NCI-H1092 (cell line): ENCODE data around the gene PDLIM5.
"Not testable (repeated sequence)": the region's sequence is repeated elsewhere in the genome, so short reads cannot be mapped to it uniquely, and the experiment has no call there.

Experiments used
- DNase-seq: peaks from one replicate; lab custom pipeline; 2025; lab: John Stamatoyannopoulos, UW

The PDLIM5 gene

DNA sequence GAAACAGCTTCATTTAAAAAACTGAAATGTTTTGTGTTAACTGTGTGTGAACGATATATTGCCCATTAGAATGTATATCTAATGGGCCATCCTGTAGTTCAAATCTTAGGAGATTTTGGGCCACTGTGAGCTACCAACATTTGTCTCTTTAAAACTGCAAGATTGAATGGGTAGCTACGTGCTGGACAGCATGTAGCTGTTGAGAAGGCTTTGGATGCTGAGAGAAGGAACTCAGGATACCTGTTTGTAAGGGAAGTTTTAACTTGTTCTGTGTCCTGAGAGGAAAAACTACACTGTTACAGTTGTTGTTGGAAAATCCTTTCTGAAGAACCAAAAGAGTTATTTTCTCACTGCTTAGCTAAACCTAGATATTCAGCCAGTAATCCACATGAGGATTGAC is 45.9 kb downstream of the PDLIM5 start:
- DNase-seq, result no peak

DNA sequence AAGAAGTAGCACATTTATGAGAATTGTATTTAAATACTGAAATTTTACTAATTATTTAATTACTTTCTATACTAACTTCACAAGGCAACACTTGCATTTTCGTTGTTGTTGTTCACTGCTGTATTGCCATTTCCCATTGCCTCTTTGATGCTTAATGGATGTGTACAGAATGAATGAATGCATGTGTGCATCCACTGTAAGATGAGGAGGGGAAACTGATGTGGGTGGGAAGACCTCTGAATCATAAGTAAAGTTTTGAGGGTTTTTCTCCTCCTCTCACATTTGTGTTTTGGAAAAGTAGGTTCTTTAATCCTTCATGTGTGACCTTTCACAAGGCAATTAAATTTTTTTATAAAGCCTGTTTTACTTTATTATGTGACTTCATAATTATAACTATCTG is 46.8 kb downstream of the PDLIM5 start:
- DNase-seq, result no peak

DNA sequence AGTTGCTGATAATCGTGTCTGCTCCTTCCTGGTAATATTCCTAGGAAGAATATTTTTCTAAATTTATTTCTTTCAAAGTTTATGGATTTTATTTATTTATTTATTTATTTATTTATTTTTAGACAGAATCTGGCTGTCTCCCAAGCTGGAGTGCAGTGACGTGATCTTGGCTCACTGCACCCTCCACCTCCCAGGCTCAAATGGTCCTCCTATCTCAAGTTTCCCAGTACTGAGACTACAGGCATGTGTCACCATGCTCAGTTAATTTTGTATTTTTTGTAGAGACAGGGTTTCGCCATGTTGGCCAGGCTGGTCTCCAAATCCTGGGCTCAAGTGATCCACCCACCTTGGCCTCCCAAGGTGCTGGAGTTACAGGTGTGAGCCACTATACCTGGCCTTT is 48.9 kb downstream of the PDLIM5 start:
- DNase-seq, result no peak

DNA sequence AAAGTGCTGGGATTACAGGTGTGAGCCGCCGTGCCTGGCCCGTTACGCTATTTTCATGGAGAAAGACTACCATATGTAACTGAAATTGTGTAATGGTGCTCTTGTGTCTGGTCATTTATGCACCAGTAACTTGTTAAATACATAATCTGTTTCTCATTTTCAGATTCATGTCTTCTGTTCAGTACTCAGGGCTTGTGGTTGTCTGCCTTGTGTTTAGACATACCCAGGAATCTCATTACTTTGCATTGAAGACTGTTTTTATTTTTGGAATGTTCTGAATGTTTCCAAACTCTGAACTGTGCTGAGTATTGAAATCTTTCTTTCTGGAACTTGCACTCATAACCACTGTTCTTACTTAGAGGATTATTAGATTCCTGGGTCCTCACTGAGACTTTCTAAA is 52.8 kb downstream of the PDLIM5 start:
- DNase-seq, result no peak

DNA sequence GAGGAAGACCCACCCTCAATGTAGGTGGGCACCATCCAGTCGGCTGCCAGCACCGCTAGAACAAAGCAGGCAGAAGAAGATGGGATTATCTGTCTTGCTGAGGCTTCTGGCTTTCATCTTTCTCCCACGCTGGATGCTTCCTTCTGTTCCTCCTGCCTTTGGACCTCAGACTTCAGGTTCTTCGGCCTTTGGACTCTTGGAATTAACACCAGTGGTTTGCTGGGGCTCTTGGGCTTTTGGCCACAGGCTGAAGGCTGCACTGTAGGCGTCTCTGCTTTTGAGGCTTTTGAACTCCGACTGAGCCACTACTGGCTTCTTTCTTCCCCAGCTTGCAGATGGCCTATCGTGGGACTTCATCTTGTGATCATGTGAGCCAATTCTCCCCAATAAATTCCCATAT is 55.1 kb downstream of the PDLIM5 start:
- DNase-seq, result no peak

DNA sequence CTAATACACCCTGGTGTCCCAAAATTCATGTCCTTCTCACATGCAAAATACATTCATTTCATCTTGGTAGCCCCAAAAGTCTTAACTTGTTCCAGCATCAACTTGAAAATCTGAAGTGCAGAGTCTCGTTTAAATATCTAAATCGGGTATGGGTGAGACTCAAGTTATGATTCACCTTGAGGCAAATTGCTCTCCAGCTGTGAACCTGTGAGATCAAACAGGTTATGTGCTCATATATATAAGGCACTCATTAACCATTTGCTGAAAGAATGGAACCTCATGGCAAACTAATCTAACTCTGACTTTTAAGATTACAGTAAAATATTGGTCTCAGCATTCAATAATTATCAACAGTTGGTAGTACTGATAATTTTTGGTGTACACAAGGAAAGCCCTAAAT is 55.5 kb downstream of the PDLIM5 start:
- no peak for DNase-seq

DNA sequence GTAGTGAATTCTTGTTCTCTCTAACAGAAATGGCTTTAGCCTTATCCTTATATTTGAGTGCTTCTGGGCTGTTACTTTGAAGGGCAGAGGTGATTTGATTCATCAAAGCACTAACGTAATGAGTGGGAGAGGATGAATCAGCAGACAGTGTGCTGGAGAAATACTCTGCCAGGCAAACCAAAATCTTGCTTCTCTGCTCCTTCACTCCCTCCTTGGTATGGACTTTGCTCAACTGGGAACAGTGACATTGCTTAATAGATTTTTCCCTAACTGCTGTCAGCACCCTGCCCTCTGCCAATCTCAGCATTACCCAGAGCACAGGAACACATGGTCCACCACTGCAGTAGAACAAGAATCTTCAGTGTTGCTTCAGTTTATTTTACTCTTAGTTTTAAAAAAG is 56.0 kb downstream of the PDLIM5 start:
- no peak for DNase-seq

DNA sequence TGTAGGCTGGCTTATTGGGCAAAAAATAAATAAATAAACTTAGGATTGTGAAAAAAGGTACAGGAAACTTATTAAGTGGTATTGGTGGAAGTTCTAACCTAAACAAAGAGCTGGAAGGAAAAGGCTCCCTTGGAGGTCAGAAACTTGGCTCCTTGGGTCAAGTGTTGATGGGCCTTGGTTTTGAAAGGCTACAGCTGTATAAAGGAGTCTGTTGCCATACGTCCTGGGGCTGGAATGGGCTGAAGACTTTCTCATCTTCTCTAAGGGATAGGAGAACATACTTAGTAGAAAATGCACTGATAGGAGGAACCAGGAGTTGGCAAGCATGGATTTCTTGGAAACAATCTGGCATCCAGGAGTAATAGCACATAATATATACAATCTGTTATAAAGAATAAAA is 56.6 kb downstream of the PDLIM5 start:
- DNase-seq, result no peak

DNA sequence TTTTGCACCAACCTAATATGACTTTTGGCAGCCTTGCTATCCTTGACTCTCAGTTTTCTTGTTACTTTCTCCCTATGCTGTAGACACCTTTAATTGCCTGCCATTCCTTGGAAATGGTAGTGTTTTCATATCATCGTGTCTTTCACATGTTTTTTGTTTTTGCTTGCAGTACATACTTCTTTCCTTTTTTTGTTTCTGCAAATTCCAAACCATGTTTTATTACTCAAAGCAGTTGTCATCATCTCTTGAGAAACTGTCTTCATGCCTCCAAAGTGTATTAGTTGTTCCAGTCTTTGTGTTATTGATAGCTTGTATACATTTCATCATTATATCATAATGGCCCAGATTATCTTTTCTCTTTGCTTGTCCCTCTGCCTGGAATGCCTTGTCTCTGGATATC is 57.1 kb downstream of the PDLIM5 start:
- DNase-seq, result no peak

DNA sequence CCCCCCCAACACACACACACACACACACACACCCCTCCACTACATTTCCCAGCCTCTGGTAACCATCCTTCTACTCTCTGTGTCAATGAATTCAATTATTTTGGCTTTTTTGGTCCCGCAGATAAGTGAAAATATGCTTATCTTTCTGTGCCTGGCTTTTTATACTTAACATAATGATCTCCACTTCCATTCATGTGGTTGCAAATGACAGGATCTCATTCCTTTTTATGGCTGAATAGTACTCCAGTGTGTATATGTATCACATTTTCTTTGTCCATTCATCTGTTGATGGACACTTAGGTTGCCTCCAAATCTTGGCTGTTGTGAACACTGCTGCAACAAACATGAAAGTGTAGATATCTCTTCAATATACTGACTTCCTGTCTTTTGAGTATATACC is 59.8 kb downstream of the PDLIM5 start:
- no peak for DNase-seq

DNA sequence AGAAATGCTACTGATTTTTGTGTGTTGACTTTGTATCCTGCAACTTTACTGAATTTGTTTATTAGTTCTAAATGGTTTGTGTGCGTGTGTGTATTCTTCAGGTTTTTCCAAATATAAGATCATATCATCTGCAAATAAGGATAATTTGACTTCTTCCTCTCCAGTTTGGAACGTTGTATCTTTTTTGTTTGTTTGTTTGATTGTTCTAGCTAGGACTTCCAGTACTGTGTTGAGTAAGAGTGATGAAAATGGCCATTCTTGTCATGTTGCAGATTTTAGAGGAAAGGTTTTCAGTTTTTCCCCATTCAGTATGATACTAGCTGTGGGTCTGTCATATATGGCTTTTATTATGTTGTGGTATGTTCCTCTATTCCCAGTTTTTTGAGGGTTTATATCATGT is 61.8 kb downstream of the PDLIM5 start:
- not testable (repeated sequence) for DNase-seq

DNA sequence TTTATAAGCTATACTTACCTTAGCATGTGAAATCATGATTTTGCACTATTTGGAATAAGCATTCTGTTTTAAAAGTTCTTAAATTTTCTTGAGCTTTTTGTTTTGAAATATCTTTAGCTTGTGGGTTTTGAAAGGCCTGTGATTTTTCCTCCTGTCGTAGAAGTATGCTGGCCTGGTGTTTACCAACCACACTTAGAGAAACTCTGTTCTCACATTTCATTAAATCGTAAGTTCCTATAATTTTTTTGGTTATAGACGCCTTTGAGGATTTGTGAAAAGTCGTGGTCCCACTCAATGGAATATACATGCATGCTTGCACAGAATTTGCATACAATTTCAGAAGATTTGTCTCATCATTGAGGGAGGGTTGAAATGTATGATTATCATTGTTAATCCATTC is 63.6 kb downstream of the PDLIM5 start:
- no peak for DNase-seq

DNA sequence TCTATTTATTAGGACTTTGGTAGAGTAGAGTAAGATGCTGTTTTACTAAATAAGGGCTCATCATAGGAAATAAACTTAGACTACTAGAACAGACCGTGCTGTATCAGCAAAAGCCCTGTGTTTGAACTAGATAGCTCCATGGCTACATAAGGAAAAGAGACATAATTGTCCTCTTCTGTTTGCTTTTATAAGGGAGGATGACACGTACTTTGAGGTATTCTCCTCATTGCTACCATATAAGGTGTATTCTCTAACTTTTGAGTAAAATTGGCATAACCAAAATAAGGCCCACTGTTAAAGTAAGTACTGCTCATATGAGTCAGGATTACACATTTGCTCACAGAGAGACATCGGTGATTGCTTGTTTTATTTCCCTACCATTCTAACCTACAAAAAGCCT is 64.3 kb downstream of the PDLIM5 start:
- DNase-seq, result no peak

DNA sequence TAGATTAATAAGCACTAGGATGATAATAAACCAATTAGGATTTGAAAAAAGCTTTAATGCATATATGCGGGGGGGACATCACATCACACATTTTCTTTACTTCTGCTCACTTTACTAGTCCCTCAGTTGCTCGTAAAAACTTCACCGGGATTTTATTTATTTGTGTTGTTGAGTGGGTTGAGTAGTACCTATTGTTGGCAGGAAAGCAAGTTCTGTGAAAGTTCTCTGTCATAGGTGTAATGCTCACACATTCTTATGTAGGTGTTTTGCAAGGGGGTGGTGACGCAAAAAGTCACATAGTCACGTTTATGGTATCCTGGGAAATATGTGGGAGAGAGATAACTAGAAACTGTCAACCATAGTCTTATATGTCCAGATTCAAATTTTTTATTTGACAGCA is 65.3 kb downstream of the PDLIM5 start:
- no peak for DNase-seq

DNA sequence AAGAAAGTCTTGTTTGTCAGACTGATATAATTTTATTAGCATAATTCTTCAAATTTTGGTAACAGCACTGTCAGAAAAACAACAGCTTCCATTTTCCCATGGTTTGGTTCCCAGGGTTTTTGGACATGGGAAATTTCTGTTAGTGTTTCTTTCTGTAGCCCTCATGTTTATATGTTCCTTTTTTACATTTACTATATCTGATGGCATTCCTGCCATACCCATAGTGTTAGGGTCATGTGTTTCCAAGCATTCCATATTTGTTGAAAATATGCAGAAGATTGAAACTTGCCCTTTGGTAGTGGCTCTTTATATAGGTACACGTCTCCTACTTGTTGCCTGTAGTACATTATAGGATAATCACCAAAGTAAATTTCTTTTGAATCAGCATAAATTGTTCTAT is 65.8 kb downstream of the PDLIM5 start:
- no peak for DNase-seq

DNA sequence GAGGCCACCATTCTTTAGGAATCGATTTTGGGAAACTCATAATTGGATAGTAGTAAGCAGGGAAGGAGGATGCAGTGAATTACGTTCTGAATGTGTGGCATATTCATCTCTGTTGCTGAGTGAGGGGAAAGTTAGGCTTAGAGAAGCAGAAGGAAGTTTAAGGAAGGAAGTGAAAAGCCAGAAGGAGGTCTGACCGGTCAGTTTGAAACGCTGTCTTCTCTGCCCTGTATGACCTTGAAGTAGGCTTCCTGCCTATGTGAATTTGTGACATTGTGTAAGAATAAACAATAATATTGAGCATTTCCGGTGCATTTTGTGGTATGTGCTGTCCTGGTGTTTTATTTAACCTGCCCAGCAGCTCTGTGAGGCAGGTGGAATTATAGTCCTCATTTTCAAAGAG is 67.3 kb downstream of the PDLIM5 start:
- no peak for DNase-seq

DNA sequence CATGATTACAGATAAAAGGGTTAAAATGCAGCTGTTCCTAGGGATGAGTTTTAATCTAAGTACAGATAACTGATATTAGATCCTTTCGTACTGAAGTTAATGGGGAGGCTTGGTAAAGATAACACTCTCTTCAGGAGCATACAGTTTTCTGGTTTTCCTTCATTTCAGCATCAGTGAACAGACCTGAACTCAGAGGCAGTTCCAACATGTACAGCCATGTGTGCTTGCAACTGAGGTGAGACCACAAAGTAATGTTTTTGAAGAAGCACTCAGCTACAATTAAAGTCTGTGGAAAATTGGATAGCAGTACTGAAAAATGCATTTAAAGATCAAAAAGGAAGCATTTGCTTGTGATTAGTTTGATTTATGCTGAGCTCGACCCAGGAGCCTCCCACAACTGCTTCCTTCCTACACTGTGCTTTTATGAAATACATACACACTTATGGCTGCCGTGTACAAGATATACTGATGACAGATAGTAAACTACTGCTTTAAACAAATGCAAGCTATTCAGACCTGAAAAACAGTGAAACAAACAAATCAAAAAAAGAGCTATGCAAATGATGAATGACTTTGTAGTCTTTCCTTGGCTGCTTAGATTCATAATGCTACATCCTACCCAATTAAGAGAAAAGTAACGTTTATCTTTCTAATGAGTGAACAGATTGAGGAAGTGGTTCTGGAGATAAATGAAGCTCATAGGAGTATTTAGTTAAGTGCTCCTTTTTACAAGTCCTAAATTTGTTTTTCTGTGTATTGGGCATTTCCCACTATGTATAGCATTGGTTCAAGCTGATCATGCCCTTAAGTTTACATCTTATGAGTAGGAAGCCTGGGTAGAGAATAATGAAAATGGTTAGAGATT is 68.4 kb downstream of the PDLIM5 start:
- no peak for DNase-seq

DNA sequence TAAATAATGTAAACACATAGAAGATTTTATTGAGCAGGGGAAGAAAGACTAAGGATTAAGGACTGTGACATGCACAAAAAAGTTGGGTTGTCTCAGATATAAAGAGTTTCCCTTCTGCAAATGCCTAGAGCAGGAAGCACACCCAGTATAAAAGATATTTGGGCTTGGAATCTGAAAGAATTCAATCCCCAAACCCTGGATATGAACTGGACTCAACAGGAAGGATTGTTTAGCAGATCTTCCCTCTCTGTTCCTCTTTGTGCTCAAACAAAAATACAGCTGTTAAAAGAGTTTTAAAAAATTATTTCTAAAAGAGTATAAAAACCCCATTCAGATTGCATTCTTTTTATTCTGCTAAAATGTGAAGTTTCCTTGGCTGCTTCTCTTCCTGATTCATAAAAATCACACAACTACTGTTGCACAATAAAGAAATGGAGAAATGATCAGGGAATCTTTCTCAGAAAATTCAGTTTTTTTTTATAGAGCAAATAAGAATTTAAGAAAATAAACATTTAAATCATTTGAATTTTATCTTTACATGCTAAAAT is 71.4 kb downstream of the PDLIM5 start:
- DNase-seq, result no peak

DNA sequence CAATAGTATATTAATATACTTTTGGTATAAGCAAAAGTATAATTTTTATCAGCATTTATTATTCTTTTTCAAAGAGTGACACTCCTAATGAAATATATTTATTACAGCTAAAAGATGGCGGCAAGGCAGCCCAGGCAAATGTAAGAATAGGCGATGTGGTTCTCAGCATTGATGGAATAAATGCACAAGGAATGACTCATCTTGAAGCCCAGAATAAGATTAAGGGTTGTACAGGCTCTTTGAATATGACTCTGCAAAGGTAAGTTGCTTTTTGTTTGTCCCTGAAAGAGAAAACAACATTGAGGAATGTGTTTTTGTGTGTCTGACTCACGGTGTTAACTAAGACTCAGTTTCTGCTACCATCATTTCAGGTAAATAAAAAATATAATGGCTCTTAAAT is 71.9 kb downstream of the PDLIM5 start:
- DNase-seq, result no peak

DNA sequence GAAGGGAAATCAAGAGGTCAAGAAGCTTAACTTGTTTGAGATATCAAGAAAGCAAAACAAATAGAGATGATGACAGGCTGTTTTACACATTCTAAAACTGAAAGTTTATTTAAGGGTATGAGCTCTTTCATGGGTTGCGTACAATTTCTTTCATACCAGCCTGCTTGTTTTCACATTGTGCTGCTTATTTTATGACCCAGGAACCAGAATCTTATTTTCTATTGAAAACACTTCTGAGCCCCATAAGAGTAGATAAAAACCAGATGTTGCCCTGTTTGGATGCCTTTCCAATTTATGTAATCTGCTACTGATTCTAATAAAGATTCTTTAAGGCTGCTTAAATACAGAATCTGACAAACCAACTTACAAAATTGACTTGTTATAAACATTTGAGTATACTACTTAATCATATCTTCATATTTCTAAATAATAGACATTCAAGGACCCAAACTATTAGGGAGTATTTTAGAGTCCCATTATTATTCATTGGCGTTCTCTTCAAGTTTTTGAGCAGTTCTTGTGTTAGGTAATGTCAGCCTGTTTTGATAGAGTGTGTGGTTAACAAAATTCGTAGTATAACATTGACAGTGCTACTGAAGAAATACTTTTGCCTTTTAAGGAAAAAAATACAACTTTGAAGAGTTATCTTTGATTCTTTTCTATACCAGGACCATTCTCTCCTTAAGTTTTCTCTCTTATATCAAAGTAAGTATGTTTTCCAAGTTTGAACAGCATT is 74.4 kb downstream of the PDLIM5 start:
- no peak for DNase-seq

DNA sequence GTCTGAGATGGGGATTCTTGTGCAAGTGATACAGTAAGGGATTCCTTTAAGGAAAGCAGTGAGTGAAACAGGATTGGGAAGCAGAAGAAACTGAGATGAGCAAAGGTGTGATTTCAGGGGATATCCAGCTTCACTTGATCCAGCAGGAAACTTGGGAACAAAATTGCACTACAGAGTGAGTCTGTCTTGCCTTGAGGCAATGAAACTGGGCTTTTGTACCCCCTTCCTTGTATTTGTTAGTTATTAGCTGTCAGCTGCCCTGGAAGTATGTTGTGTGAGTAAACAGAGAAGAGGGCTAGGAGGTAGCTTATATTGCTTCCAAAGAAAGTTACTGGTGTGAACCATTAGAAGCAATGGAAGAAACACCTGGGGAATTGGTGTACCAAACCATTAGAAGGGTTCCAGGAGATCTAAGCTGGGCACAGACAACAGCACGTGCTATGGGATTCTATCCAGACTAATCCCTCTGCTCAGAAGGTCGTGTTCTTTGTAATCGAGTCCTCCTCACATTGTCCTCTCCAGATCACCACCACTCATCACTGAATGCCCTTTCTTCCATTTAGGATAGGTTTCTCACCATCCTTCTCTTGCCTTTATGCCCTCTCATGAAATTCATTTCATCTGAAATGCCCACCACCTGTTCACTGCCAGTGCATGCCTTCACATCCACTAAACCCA is 76.0 kb downstream of the PDLIM5 start:
- DNase-seq, result no peak

DNA sequence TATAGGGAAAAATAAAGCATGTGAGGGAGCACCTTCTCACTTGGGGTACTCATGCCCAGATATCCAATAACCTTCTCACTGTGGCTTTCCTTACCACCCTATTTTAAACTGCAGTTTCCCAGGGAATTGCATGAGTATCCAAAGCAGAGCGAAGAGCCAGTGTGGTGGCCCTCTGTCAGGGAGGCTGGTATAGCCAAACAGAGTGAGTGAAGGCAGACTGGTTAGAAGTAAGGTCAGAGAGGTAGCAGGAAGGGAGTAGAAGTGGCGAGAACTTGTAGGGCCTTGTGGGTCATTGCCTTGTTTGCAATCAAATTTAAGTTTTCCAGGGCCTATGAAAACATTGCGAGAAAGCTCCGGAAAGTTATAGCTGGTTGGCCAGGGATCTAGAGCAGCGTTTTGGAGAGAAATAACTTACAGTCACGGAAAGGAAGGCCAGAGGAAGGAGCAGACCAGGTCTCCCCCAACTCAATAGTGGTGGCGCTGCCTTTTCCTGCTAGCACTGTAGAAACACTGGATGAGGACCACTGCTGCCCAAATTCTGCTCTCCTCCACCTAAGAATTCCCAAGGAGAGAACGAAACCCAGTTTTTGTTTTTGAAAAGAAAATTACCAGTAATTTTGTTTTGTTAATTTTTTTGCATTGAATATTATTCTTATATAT is 77.2 kb downstream of the PDLIM5 start:
- DNase-seq, result no peak
